HG02938 (cell line): ENCODE measurements around the gene DLEU7.

Source experiments
- ATAC-seq: cut with Tn5 transposase; IDR thresholded peaks from one replicate; pipeline ENCODE4 v1.9.1; 2021; ENCODE audit warnings: mild to moderate bottlenecking, moderate library complexity; ENCODE audit not compliant: unreplicated experiment

The DLEU7 gene

GRCh38 chr13:50843257-50844083, at the start of gene DLEU7:
DLEU7 (minus strand) TSS chr13:50843692; CDS start chr13:50843646, 46 bp downstream.
- no peak for ATAC-seq

GRCh38 chr13:50892210-50892944, 48.9 kb upstream of the DLEU7 start:
- ATAC-seq: no peak

GRCh38 chr13:50891206-50891605, 47.7 kb upstream of the DLEU7 start:
- ATAC-seq: no peak

GRCh38 chr13:50889317-50889716, 45.8 kb upstream of the DLEU7 start:
- ATAC-seq: no peak

- no peak for ATAC-seq
Observed at GRCh38 chr13:50888362-50888761, 44.9 kb upstream of the DLEU7 start.

- ATAC-seq: no peak
Observed at GRCh38 chr13:50887151-50887550, 43.7 kb upstream of the DLEU7 start.

GRCh38 chr13:50884265-50884664, 40.8 kb upstream of the DLEU7 start:
- ATAC-seq: no peak

- no peak for ATAC-seq
Observed at GRCh38 chr13:50883728-50884127, 40.2 kb upstream of the DLEU7 start.

- no peak for ATAC-seq
Observed at GRCh38 chr13:50882816-50883435, 39.4 kb upstream of the DLEU7 start.

GRCh38 chr13:50873991-50874390, 30.5 kb upstream of the DLEU7 start:
- no peak for ATAC-seq

GRCh38 chr13:50873467-50873866, 30.0 kb upstream of the DLEU7 start:
- ATAC-seq: no peak

- no peak for ATAC-seq
Observed at GRCh38 chr13:50871405-50871804, 27.9 kb upstream of the DLEU7 start.

- no peak for ATAC-seq
Observed at GRCh38 chr13:50867637-50867945, 24.1 kb upstream of the DLEU7 start.

GRCh38 chr13:50866817-50867636, 23.5 kb upstream of the DLEU7 start:
- ATAC-seq: no peak

- ATAC-seq: no peak
Observed at GRCh38 chr13:50864492-50864891, 21.0 kb upstream of the DLEU7 start.

- ATAC-seq: no peak
Observed at GRCh38 chr13:50855681-50856080, 12.2 kb upstream of the DLEU7 start.

GRCh38 chr13:50850445-50850844, 7.0 kb upstream of the DLEU7 start:
- no peak for ATAC-seq

GRCh38 chr13:50847501-50847900, 4.0 kb upstream of the DLEU7 start:
- no peak for ATAC-seq

- no peak for ATAC-seq
Observed at GRCh38 chr13:50846861-50847475, 3.5 kb upstream of the DLEU7 start.

- ATAC-seq: no peak
Observed at GRCh38 chr13:50845211-50845610, 1.7 kb upstream of the DLEU7 start.
